Measurements from ENCODE around the gene STK32C.

The STK32C gene

GRCh38 chr10:132252412-132252811 is 55.3 kb downstream of the STK32C start:
- TF ChIP-seq TCF4 (CRISPR knock-in tag; IDR thresholded peaks at IDR 0.05; ENCODE audit: borderline replicate concordance) (no peak), ESRRG (CRISPR knock-in tag; IDR thresholded peaks at IDR 0.05) (no peak), ZNF565 (CRISPR knock-in tag; conservative IDR thresholded peaks at IDR 0.05; ENCODE audit: low read depth) (no peak), GLIS3 (CRISPR knock-in tag; IDR thresholded peaks at IDR 0.05) (no peak), SNAI2 (CRISPR knock-in tag; IDR thresholded peaks at IDR 0.05) (no peak), ZFP3 (CRISPR knock-in tag; IDR thresholded peaks at IDR 0.05) (no peak), ARNTL (CRISPR knock-in tag; IDR thresholded peaks at IDR 0.05; ENCODE audit: borderline replicate concordance, low read depth) (no peak), ISL1 (CRISPR knock-in tag; IDR thresholded peaks at IDR 0.05) (no peak), ZC3H10 (CRISPR knock-in tag; IDR thresholded peaks at IDR 0.05) (no peak), ZNF70 (CRISPR knock-in tag; IDR thresholded peaks at IDR 0.05) (no peak), CREB5 (CRISPR knock-in tag; IDR thresholded peaks at IDR 0.05; ENCODE audit: low read depth) (no peak), CSRNP3 (CRISPR knock-in tag; IDR thresholded peaks at IDR 0.05) (no peak), ZFP30 (CRISPR knock-in tag; IDR thresholded peaks at IDR 0.05) (no peak), PPARA (CRISPR knock-in tag; IDR thresholded peaks at IDR 0.05; ENCODE audit: borderline replicate concordance) (no peak), BACH2 (CRISPR knock-in tag; IDR thresholded peaks at IDR 0.05; ENCODE audit: borderline replicate concordance) (no peak)
- TF ChIP-seq, protein P1, sequence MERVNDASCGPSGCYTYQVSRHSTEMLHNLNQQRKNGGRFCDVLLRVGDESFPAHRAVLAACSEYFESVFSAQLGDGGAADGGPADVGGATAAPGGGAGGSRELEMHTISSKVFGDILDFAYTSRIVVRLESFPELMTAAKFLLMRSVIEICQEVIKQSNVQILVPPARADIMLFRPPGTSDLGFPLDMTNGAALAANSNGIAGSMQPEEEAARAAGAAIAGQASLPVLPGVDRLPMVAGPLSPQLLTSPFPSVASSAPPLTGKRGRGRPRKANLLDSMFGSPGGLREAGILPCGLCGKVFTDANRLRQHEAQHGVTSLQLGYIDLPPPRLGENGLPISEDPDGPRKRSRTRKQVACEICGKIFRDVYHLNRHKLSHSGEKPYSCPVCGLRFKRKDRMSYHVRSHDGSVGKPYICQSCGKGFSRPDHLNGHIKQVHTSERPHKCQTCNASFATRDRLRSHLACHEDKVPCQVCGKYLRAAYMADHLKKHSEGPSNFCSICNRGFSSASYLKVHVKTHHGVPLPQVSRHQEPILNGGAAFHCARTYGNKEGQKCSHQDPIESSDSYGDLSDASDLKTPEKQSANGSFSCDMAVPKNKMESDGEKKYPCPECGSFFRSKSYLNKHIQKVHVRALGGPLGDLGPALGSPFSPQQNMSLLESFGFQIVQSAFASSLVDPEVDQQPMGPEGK (CRISPR knock-in tag; IDR thresholded peaks at IDR 0.05; ENCODE audit: borderline replicate concordance) = no peak
- TF ChIP-seq, protein P2, sequence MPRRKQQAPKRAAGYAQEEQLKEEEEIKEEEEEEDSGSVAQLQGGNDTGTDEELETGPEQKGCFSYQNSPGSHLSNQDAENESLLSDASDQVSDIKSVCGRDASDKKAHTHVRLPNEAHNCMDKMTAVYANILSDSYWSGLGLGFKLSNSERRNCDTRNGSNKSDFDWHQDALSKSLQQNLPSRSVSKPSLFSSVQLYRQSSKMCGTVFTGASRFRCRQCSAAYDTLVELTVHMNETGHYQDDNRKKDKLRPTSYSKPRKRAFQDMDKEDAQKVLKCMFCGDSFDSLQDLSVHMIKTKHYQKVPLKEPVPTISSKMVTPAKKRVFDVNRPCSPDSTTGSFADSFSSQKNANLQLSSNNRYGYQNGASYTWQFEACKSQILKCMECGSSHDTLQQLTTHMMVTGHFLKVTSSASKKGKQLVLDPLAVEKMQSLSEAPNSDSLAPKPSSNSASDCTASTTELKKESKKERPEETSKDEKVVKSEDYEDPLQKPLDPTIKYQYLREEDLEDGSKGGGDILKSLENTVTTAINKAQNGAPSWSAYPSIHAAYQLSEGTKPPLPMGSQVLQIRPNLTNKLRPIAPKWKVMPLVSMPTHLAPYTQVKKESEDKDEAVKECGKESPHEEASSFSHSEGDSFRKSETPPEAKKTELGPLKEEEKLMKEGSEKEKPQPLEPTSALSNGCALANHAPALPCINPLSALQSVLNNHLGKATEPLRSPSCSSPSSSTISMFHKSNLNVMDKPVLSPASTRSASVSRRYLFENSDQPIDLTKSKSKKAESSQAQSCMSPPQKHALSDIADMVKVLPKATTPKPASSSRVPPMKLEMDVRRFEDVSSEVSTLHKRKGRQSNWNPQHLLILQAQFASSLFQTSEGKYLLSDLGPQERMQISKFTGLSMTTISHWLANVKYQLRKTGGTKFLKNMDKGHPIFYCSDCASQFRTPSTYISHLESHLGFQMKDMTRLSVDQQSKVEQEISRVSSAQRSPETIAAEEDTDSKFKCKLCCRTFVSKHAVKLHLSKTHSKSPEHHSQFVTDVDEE (CRISPR knock-in tag; IDR thresholded peaks at IDR 0.05) = no peak
- no peak for ATAC-seq

- TF ChIP-seq TOX (CRISPR knock-in tag; IDR thresholded peaks at IDR 0.05; ENCODE audit: borderline replicate concordance) (no peak), BACH2 (CRISPR knock-in tag; IDR thresholded peaks at IDR 0.05; ENCODE audit: borderline replicate concordance) (no peak), ZNF565 (CRISPR knock-in tag; conservative IDR thresholded peaks at IDR 0.05; ENCODE audit: low read depth) (no peak), RARB (CRISPR knock-in tag; IDR thresholded peaks at IDR 0.05) (no peak), ZFP3 (CRISPR knock-in tag; IDR thresholded peaks at IDR 0.05) (no peak), GLIS3 (CRISPR knock-in tag; IDR thresholded peaks at IDR 0.05) (no peak), CREB5 (CRISPR knock-in tag; IDR thresholded peaks at IDR 0.05; ENCODE audit: low read depth) (no peak), SNAI2 (CRISPR knock-in tag; IDR thresholded peaks at IDR 0.05) (no peak), CSRNP3 (CRISPR knock-in tag; IDR thresholded peaks at IDR 0.05) (no peak), ISL1 (CRISPR knock-in tag; IDR thresholded peaks at IDR 0.05) (no peak), TCF4 (CRISPR knock-in tag; IDR thresholded peaks at IDR 0.05; ENCODE audit: borderline replicate concordance) (no peak), ZC3H10 (CRISPR knock-in tag; IDR thresholded peaks at IDR 0.05) (no peak)
- TF ChIP-seq, protein P1 (CRISPR knock-in tag; IDR thresholded peaks at IDR 0.05; ENCODE audit: borderline replicate concordance) = no peak
- TF ChIP-seq, protein P3, sequence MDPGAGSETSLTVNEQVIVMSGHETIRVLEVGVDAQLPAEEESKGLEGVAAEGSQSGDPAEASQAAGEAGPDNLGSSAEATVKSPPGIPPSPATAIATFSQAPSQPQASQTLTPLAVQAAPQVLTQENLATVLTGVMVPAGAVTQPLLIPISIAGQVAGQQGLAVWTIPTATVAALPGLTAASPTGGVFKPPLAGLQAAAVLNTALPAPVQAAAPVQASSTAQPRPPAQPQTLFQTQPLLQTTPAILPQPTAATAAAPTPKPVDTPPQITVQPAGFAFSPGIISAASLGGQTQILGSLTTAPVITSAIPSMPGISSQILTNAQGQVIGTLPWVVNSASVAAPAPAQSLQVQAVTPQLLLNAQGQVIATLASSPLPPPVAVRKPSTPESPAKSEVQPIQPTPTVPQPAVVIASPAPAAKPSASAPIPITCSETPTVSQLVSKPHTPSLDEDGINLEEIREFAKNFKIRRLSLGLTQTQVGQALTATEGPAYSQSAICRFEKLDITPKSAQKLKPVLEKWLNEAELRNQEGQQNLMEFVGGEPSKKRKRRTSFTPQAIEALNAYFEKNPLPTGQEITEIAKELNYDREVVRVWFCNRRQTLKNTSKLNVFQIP (CRISPR knock-in tag; IDR thresholded peaks at IDR 0.05; ENCODE audit: borderline replicate concordance, low read depth) = no peak
- ATAC-seq = no peak
These were observed 55.8 kb downstream of the STK32C start for GRCh38 chr10:132251928-132252327.

All from SK-N-SH treated with all-trans-retinoic acid at 6 μM for 48 hours (cell line).